GM20000 (cell line): ENCODE results near the gene EIF3K.

Source experiments
- DNase-seq: peaks from one replicate; pipeline ENCODE4 v3.0.0; 2012; ENCODE audit warnings: low spot score
- TF ChIP-seq, protein P1 (sequence below): IDR thresholded peaks from 2 replicates; pipeline ENCODE4 v1.5.1; 2012; ENCODE audit warnings: mild to moderate bottlenecking, control low read depth; ENCODE audit errors: extremely low read depth, missing control alignments

The EIF3K gene

DNA sequence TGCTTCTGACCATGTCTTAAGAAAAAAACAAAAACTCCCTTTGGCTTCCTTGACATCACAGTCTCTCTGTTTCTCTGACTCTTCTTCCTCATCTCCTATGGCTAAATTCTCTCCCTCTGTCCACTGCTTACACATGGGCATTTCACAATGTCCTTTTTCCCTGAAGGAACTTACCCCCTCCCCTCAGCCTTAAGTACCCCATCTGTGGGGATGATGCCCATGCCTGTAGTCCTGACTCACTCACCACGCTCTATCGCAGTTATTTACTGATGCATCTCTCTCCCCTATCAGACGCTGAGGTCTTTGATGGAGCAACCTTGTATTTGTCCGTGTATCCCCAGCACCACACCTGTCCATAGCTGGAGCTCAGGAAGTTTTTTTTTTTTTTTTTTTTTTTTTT lies 60.9 kb downstream of the EIF3K start:
- TF ChIP-seq, protein P1, sequence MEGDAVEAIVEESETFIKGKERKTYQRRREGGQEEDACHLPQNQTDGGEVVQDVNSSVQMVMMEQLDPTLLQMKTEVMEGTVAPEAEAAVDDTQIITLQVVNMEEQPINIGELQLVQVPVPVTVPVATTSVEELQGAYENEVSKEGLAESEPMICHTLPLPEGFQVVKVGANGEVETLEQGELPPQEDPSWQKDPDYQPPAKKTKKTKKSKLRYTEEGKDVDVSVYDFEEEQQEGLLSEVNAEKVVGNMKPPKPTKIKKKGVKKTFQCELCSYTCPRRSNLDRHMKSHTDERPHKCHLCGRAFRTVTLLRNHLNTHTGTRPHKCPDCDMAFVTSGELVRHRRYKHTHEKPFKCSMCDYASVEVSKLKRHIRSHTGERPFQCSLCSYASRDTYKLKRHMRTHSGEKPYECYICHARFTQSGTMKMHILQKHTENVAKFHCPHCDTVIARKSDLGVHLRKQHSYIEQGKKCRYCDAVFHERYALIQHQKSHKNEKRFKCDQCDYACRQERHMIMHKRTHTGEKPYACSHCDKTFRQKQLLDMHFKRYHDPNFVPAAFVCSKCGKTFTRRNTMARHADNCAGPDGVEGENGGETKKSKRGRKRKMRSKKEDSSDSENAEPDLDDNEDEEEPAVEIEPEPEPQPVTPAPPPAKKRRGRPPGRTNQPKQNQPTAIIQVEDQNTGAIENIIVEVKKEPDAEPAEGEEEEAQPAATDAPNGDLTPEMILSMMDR, result no peak
- DNase-seq, result no peak

DNA sequence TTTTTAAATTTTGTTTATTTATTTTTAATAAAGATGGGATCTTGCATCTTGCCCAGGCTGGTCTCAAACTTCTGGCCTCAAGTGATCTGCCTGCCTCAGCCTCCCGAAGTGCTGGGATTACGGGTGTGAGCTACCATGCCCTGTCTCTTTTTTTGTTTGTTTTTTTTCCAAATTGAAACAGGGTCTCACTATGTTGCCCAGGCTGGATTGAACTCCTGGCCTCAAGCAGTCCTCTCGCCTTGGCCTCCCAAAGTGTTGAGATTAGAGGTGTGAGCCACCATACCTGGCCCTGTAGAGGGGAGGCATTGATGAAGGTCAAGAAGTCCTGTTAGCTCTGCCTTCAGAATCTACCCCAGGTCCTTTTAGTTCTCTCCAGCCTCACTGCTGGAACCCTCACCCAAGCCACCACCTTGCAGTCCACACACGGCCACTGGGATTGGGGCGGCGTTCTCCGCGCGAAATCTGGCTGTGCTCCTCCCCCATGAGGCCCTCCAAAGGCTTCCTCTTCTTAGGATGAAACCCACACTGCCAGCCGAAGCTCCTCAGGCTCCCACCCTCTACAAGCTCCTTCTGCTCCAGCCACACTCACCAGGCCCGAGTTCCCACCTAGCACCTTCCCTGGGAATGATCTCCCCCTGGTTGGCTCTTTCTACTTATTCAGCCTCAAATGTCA lies 63.3 kb downstream of the EIF3K start:
- TF ChIP-seq, protein P1, result no peak

DNA sequence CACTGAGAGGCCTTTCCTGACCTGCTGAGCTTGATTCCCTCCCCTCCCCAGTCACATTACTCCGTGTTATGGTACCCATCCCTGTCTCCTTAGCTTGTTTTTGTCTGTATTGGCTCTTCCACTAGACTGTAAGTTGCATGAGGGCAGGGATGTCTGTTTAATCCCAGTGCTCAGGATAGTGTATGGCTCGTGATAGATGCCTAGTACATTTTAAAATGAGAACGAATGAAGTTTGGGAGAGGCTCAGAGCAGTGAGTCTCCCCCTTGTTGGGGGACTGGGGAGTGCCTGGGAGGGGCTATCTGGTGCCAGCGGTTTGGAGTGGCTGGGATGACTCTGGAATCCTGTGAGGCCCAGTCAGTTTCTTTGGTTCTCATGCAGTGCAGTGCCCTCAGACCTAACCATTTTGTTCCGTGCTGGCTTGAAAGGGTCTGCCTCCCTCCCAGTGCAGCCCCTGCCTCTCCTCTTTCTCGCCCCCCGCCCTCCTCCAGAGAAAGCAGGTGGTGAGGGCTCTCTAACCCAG lies 63.9 kb downstream of the EIF3K start:
- TF ChIP-seq, protein P1, result no peak
- DNase-seq, result no peak

More for the DNA sequence above, 63.3 kb downstream of the EIF3K start:
- no peak for DNase-seq

DNA sequence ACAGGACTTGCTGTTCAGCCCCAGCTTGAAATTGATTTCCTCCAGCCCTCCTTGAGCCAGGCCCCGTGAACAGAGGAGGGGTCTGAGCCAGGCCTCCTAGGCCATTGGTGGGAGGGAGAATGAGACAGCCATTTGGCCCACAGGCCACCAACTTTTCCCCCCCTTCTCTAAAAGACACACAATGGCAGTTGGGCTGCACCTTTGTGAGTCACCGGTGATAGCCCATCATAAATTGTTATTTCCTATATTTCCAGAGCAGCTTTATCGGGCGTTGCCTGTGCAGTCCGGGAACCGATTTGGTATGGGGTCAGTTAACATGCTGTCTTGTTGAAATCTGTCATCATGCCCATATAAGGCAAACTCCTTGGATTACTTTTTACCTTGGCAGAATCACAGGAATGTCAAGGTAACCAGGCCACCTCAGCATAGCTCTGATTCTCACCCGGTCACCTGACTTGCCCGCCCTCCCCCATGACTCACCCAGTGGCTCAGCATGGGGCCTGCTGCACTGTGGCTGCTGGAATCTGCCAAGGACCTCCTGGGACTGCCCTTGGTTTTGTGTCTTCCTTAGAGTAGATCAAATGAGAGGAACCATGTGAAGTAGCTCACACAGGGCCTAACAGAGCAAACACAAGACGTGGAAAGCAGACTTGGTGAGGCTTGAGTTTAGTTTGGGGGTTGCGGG lies 64.5 kb downstream of the EIF3K start:
- no peak for DNase-seq
- TF ChIP-seq, protein P1, result no peak

DNA sequence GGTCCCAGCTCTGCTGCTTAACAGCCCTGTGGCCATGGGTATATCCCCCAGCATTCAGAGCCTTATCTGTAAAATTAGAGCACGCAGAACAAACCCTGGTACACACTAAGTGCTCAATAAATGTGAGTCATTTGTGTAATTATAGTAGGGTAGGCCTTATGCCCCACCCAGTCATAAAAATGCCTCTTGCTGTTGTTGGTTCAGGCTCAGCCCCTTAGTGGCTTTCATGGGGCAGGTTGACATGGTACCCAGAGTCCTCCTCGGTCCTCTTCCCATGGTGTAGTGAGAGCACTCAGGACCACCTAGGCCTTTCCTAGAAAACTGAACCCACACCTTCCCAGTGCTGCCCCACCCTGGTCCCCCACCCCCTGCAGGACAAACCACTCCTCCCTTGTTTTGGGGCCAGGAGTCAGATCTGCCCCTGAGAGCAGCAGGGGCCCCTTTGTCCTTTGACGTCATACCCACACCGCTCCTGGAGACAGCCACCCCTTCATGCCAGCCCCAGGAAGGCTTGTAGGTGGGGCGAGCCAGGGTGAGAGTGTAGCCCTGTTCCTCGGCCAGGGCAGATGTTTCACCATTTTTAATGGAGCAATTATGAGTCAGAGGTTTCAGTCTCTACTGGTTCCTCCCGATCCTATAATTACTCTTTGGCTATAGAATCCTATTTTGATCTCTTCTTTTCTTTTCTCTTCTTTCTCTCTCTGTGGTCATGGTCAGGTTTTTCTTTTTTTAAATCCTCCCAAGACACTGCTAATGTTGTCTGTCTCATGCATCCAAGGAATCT lies 65.3 kb downstream of the EIF3K start:
- DNase-seq, result no peak
- TF ChIP-seq, protein P1, result no peak

DNA sequence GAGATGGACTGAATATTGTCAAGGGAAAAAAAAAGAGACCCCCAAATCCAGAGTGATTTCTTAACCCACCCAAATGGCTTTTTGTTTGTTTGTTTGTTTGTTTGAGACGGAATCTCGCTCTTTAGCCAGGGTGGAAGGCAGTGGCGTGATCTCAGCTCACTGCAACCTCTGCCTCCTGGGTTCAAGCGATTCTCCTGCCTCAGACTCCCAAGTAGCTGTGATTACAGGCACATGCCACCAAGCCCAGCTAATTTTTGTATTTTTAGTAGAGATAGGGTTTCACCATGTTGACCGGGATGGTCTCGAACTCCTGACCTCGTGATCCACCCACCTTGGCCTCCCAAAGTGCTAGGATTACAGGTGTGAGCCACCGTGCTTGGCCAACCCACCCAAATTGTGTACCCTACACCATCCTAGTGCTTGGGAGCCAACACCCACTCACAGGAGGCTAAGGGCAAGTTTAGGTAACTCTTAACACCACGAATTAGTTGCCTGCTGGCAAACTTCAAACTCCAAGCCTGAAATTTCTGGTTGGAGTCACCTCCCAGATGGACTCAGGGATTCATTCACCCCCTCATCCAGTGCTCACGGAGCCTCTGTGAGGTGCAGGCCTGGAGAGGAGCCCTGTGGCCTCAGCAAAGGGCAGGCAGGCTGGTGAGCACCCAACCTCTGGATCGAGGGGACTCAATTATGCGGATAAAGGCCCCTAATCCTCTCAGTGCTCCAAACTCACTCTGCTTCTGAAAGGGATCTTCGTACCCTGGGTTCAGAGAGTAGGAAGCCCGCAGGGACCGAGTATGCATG lies 66.1 kb downstream of the EIF3K start:
- DNase-seq, result no peak
- TF ChIP-seq, protein P1, result no peak
